ENCODE measurements around the gene SCD. TPM values are rescaled to one million over a fixed set of nuclear protein-coding genes. Genes with fewer than 3 reads are reported as not detected.

Gene SCD
- total and polyA plus RNA-seq, 9 of the 15 experiments (the other 6 are each of a cell fraction or from before 2014, with no cell fraction given), result 114 to 486 (median 188) TPM

DNA sequence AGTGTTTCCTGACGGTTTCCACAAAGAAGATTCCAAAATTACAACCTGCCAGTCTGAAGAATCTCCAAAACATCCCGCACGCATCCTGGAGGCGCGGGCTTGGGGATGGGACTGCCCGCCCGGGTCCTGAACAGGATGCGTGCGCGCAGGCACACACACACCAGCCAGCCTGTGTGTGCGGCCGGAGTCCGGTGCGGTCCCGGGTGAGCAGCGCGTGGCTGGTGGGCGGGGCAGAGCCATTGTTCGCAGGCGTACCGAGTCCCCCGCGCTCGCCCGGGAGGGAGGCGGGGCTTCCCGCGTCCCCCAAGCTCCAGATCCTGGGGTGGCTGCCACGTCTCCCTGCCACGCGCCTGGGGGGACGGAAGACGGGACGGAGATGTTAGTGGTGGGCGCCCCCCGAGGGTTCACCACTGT, 675 bp upstream of the SCD start (continued):
- TF ChIP-seq, protein P1, sequence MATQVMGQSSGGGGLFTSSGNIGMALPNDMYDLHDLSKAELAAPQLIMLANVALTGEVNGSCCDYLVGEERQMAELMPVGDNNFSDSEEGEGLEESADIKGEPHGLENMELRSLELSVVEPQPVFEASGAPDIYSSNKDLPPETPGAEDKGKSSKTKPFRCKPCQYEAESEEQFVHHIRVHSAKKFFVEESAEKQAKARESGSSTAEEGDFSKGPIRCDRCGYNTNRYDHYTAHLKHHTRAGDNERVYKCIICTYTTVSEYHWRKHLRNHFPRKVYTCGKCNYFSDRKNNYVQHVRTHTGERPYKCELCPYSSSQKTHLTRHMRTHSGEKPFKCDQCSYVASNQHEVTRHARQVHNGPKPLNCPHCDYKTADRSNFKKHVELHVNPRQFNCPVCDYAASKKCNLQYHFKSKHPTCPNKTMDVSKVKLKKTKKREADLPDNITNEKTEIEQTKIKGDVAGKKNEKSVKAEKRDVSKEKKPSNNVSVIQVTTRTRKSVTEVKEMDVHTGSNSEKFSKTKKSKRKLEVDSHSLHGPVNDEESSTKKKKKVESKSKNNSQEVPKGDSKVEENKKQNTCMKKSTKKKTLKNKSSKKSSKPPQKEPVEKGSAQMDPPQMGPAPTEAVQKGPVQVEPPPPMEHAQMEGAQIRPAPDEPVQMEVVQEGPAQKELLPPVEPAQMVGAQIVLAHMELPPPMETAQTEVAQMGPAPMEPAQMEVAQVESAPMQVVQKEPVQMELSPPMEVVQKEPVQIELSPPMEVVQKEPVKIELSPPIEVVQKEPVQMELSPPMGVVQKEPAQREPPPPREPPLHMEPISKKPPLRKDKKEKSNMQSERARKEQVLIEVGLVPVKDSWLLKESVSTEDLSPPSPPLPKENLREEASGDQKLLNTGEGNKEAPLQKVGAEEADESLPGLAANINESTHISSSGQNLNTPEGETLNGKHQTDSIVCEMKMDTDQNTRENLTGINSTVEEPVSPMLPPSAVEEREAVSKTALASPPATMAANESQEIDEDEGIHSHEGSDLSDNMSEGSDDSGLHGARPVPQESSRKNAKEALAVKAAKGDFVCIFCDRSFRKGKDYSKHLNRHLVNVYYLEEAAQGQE (IDR thresholded peaks at IDR 0.05; ENCODE audit: borderline replicate concordance), result 0 out of 2 replicates have a peak, but pooled peaks have one; percentile 13
- TF ChIP-seq, protein P1 (CRISPR knock-in tag; IDR thresholded peaks at IDR 0.05; ENCODE audit: low read depth), result no peak
- TF ChIP-seq SRSF3 (IDR thresholded peaks at IDR 0.05; ENCODE audit: insufficient read depth, low read length) (no peak), HDAC1 (IDR thresholded peaks at IDR 0.05) (peak in 1 of 2 experiments; percentile 87; a peak in 1 of 4 replicates), EGR1 (conservative IDR thresholded peaks at IDR 0.05) (peak; percentile 53; the same call in 1 of the 2 replicates), THAP7 (CRISPR knock-in tag; IDR thresholded peaks at IDR 0.05) (0 out of 2 replicates have a peak, but pooled peaks have one; percentile 8), PTRF (tag; IDR thresholded peaks at IDR 0.05) (no peak), CREM (IDR thresholded peaks at IDR 0.05; ENCODE audit: low read depth) (peak; percentile 23; the same call in 1 of the 2 replicates), TEAD4 (IDR thresholded peaks at IDR 0.05; ENCODE audit: low read length) (no peak), TEAD4 (CRISPR knock-in tag; IDR thresholded peaks at IDR 0.05; ENCODE audit: borderline replicate concordance) (no peak), HNRNPUL1 (IDR thresholded peaks at IDR 0.05; ENCODE audit: low read length) (no peak), ETS1 (conservative IDR thresholded peaks at IDR 0.05; ENCODE audit: control insufficient read depth, low read depth, low read length) (peak; percentile 45; the same call in 1 of the 2 replicates), ETV1 (tag; conservative IDR thresholded peaks at IDR 0.05; ENCODE audit: low read depth) (peak; percentile 58), BACH1 (tag; IDR thresholded peaks at IDR 0.05) (no peak), MXI1 (IDR thresholded peaks at IDR 0.05; ENCODE audit: low read depth, low read length) (0 out of 2 replicates have a peak, but pooled peaks have one; percentile 61), MAX (CRISPR knock-in tag; IDR thresholded peaks at IDR 0.05) (peak; percentile 76)
